Psoas muscle (tissue), 8 donors: Measurements from ENCODE around the gene BOK. TPM values are rescaled to one million over a fixed set of nuclear protein-coding genes. Genes with fewer than 3 reads are reported as not detected.
A peak's percentile ranks its signal among the peaks of the same experiment; 100 is the strongest.

Source experiments
- ATAC-seq, 4 donors: fragments of 200-7000 bp; cut with Tn5 transposase; one replicate each; pipeline ENCODE4 v1.9.1; 2020; ENCODE audit warnings: moderate library complexity in 3 of 4, mild to moderate bottlenecking in 2 of 4
- DNase-seq, 2 donors: peaks; one replicate each; pipeline ENCODE4 v3.0.0-alpha.2; 2020
- H3K27ac ChIP-seq: fragments of 200-600 bp; one replicate; pipeline ENCODE4 v1.8.0; 2022
- H3K27me3 ChIP-seq, 3 donors: fragments of 200-600 bp in 1 of 3; one replicate each; pipeline versions ENCODE4 v1.6.1 to v1.8.0; 2013 to 2022; ENCODE audit warnings: low read length in 2 of 3, mild to moderate bottlenecking in 2 of 3, moderate library complexity in 1 of 3; ENCODE audit not compliant: insufficient read depth in 3 of 3
- H3K36me3 ChIP-seq, 2 donors: fragments of 200-600 bp in 1 of 2; one replicate each; pipeline versions ENCODE4 v1.6.1 to v1.8.0; 2013 to 2022; ENCODE audit warnings: low read depth in 1 of 2, mild to moderate bottlenecking in 1 of 2, moderate library complexity in 1 of 2; ENCODE audit not compliant: insufficient read depth in 1 of 2
- H3K4me1 ChIP-seq: fragments of 200-600 bp; one replicate; pipeline ENCODE4 v1.8.0; 2022
- H3K4me3 ChIP-seq: fragments of 200-600 bp; one replicate; pipeline ENCODE4 v1.8.0; 2022; ENCODE audit warnings: mild to moderate bottlenecking
- H3K9me3 ChIP-seq: fragments of 200-600 bp; one replicate; pipeline ENCODE4 v1.8.0; 2022
- WGBS, 3 donors: extraction: QIAGEN DNeasy Blood & Tissue Kit; methylation state at CpG; one replicate each; pipeline versions ENCODE4 v1.1.6 to v1.1.7; 2013; 5-methylcytosine and 5-hydroxymethylcytosine counted together
- intact Hi-C, 2 donors: fragments of 100-400 bp; cut with DNase I; formaldehyde crosslinking; loops; one replicate each; pipeline versions ENCODE4 v1.11.0 to v1.14.2; 2022
- polyA plus RNA-seq, 3 donors: library from polyadenylated mRNA; stranded (reverse); fragments of 200-250 nt; gene quantifications; one replicate each; pipeline ENCODE4 v1.2.3, GENCODE V29; 2013
- total RNA-seq, 4 donors: library from RNA; stranded (reverse); fragmentation: NEBNext Ultra II Directional in 2 of 4; extraction: Animal tissue kit (Norgen Biotek cat#: 25700) in 2 of 4; gene quantifications; one replicate each; pipeline versions ENCODE4 v1.2.1 to v1.2.4, GENCODE V29; 2021 to 2023
- TF ChIP-seq, protein P1 (sequence below): fragments of 200-600 bp; IDR thresholded peaks from one replicate; pipeline ENCODE4 v1.8.0; 2022; ENCODE audit warnings: antibody characterized with exemption
- donor health status: healthy with polysubstance abuse.
- donor health status: DM: no; HTN: no; CAD: no; lungs with moderate emphysema.
- donor health status: Bipolar disorder and iron deficiency.
- donor health status: healthy.
- donor health status: DM: yes; HTN: yes; CAD: no.
- donor health status: DM: no; HTN: no; CAD: no.
- donor health status: DM: no; HTN: no; CAD: no.
- donor health status: DM: yes; HTN: yes; CAD: no.

Gene BOK
- total and polyA plus RNA-seq, 7 donors = 1.3 to 12.8 (median 3.6) TPM

DNA sequence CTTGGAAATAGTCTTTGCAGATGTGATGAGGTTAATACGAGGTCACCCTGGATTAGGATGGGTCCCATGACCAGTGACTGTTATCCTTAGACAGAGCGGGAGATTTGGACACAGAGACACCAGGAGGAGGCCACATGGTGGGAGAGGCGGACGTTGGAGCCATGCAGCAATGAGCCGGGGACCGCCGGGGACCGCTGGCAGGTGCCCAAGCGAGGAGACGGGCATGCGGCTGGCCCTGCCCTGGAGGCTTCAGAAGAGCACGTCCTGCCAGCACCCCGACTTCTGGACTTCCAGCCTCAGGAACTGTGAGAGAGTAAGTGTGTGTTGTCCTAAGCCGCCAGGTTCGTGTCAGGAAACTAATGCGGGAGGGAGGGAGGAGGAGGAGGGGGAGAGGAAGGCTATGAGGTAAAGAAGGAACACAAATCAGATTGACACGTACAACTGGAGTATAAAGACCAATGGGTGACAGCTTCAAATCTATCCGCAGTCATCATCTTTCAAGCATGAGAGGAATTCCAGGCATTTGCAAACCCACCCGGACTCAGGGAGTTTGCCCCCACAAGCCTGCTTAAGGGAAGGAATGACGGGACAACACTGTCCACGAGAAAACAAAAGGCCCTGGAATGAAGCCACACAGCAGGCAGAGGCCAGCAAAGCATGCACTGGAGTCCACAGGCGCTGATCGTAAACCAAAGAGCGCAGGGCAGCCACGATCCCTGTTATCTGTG, 11.6 kb upstream of the BOK start:
- Histone ChIP-seq H3K36me3 (no peaks in the 10 kb centered on the region), H3K4me3 (peak overlapping the region; percentile 28), H3K9me3 (no peaks in the 10 kb centered on the region), H3K27me3 (peaks cover 0 to 22% (median 9%) of the 10 kb centered on the region in 3 donors), H3K27ac (no peak overlapping the region), H3K4me1 (peaks cover 10% of the 10 kb centered on the region)
- DNase-seq (peak in 1 of 2 donors; percentile 23), ATAC-seq (peak; percentile 11 to 41 (median 32))
- intact Hi-C loops = no loop called here
- TF ChIP-seq, protein P1, sequence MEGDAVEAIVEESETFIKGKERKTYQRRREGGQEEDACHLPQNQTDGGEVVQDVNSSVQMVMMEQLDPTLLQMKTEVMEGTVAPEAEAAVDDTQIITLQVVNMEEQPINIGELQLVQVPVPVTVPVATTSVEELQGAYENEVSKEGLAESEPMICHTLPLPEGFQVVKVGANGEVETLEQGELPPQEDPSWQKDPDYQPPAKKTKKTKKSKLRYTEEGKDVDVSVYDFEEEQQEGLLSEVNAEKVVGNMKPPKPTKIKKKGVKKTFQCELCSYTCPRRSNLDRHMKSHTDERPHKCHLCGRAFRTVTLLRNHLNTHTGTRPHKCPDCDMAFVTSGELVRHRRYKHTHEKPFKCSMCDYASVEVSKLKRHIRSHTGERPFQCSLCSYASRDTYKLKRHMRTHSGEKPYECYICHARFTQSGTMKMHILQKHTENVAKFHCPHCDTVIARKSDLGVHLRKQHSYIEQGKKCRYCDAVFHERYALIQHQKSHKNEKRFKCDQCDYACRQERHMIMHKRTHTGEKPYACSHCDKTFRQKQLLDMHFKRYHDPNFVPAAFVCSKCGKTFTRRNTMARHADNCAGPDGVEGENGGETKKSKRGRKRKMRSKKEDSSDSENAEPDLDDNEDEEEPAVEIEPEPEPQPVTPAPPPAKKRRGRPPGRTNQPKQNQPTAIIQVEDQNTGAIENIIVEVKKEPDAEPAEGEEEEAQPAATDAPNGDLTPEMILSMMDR = no peak
- 6 to 9% (median 8%) methylated on average over 24 to 25 of the region's 25 CpGs for WGBS, 3 donors

DNA sequence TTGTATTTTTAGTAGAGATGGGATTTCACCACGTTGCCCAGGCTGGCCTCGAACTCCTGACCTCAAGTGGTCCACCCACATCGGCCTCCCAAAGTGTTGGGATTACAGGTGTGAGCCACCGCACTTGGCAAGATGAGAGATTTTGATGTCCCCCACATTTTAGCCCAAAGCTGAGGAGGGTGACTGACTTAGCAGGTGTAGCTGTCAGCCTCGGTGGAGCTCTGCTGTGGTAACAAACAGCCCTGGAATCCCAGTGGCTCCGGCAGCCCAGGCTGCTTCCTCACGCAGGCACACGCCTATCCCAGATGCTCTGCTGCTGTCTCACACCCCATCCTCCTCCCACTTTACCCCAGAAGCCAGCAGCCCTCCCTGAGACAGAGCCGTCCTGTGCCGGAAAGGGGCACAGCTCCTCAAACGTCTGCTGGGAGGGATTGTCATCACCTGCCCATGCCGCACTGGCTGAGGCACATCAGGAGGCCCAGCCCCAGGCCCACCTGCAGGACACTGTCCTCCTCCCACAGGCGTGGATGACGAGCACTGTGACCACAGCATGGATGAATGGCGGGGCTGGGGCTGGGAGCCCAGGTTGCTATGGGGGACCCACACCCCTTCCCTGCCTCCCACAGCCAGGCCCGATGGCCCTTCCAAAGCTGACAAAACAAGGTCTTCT, 10.6 kb upstream of the BOK start:
- Histone ChIP-seq H3K4me1 (peaks cover 10% of the 10 kb centered on the region), H3K4me3 (no peak overlapping the region), H3K9me3 (no peaks in the 10 kb centered on the region), H3K36me3 (no peaks in the 10 kb centered on the region), H3K27ac (no peak overlapping the region), H3K27me3 (peaks cover 0 to 16% (median 6%) of the 10 kb centered on the region in 3 donors)
- DNase-seq (peak in 1 of 2 donors; percentile 30), ATAC-seq (no peak)
- intact Hi-C loops = no loop called here
- WGBS, 3 donors = 77 to 83% (median 78%) methylated on average over 16 of the region's 16 CpGs
- TF ChIP-seq, protein P1 = no peak

DNA sequence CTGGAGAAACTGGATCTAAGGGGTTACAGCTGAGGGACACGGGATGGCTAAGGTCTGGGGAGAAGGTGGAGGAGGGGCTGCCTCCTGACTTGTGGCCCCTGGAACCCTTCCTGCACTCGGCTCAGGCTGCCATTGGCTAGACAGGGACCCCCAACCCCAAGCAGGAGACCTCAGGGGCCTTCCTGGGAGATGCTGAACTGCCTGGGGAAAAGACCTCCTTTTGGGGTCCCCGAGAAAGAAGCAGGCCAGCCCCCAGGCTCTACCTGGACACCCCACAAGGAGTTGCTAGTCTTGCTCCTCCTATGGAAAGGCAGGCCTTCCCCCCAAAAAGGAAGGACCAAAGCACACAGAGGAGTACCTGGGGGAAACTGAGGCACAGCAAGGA, 10.1 kb upstream of the BOK start:
- TF ChIP-seq, protein P1 = no peak
- H3K36me3 ChIP-seq = no peaks in the 10 kb centered on the region
- peaks cover 0 to 16% (median 6%) of the 10 kb centered on the region in 3 donors for H3K27me3 ChIP-seq
- H3K9me3 ChIP-seq = no peaks in the 10 kb centered on the region
- H3K4me1 ChIP-seq = peaks cover 10% of the 10 kb centered on the region
- no peak overlapping the region for H3K4me3 ChIP-seq
- 83 to 90% (median 89%) methylated on average over 3 of the region's 3 CpGs for WGBS, 3 donors
- ATAC-seq = no peak
- intact Hi-C loops = no loop called here
- no peak overlapping the region for H3K27ac ChIP-seq
- DNase-seq = peak in 1 of 2 donors; percentile 28

DNA sequence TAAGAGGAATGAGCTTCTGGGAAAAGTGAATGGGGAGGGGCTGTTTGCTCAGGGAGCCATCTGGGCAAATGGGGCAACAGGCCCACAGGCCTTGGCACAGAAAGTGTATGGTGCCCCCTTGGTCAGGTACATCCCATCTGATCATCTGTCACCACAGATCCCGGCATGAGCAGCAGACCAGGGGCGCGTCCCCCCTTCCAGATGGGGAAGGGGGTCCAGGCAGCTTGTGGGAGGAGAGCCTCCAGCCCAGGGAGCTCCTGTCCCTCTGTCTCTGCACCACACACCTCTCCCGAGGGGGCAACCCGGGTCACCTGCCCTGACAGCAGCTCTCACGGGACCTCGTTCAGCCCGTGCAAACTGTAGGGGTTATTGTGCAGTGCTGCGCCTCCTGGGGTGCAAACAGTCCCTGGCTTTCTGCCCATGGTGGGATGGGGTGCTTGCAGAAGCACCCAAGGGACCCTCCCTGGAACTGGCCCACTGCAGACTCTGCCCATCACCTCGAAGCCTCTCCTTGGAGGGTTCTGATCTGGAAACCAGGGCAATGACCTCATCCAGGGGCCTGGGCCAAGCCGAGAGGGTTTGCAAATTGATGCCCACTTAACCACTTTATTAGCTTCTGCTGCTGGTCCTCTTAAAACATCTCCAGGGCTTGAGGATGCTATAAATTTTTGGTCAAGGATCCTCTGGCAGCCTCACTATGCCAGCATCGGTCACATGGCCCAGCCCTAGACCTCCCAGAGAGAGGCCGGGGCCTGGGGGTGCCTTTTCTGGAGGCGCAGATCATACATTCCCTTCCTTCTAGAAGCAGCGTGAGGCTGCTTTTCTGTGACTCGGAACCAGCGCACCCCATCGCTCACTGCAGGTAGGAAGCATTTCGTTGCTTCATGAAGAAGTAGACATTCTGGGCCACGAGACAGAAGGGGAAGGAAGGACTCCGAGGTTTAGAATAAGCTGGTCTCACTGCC, 7.6 kb upstream of the BOK start:
- 75 to 83% (median 77%) methylated on average over 21 of the region's 21 CpGs for WGBS, 3 donors
- intact Hi-C loops = no loop called here
- Histone ChIP-seq H3K4me3 (no peak overlapping the region), H3K36me3 (no peaks in the 10 kb centered on the region), H3K27me3 (peaks cover 0 to 9% (median 5%) of the 10 kb centered on the region in 3 donors), H3K4me1 (peaks cover 12% of the 10 kb centered on the region), H3K27ac (no peak overlapping the region), H3K9me3 (no peaks in the 10 kb centered on the region)
- DNase-seq (no peak), ATAC-seq (no peak)
- TF ChIP-seq, protein P1 = no peak
